WTC11 (cell line): ENCODE measurements around the gene PLPP4.

Experiments
- CBFB ChIP-seq: sonication (generic); formaldehyde crosslinking; IDR thresholded peaks from 2 replicates; pipeline ENCODE4 v1.8.1; 2022; ENCODE audit warnings: mild to moderate bottlenecking, low read depth, missing genetic modification reagents
- CREM ChIP-seq: sonication (generic); formaldehyde crosslinking; IDR thresholded peaks from 2 replicates; pipeline ENCODE4 v1.8.1; 2022; ENCODE audit warnings: mild to moderate bottlenecking, missing genetic modification reagents, moderate library complexity
- ESRRA ChIP-seq: sonication (generic); formaldehyde crosslinking; IDR thresholded peaks from 2 replicates; pipeline ENCODE4 v1.8.1; 2022; ENCODE audit warnings: mild to moderate bottlenecking, missing genetic modification reagents, borderline replicate concordance
- SMAD3 ChIP-seq: sonication (generic); formaldehyde crosslinking; IDR thresholded peaks from 2 replicates; pipeline ENCODE4 v1.8.0; 2022; ENCODE audit warnings: missing genetic modification reagents, mild to moderate bottlenecking, borderline replicate concordance
- TEAD4 ChIP-seq: sonication (generic); formaldehyde crosslinking; IDR thresholded peaks from 2 replicates; pipeline ENCODE4 v1.8.0; 2022; ENCODE audit warnings: mild to moderate bottlenecking, missing genetic modification reagents
- ZNF121 ChIP-seq: sonication (generic); formaldehyde crosslinking; IDR thresholded peaks from 2 replicates; pipeline ENCODE4 v1.8.0; 2023; ENCODE audit warnings: missing genetic modification reagents
- ZNF317 ChIP-seq: sonication (generic); formaldehyde crosslinking; IDR thresholded peaks from 2 replicates; pipeline ENCODE4 v1.8.1; 2023; ENCODE audit warnings: low read depth, mild to moderate bottlenecking, moderate library complexity, missing genetic modification reagents, borderline replicate concordance
- ZNF416 ChIP-seq: fragments of 250-450 bp; sonication (Bioruptor Pico); IDR thresholded peaks from 2 replicates; pipeline ENCODE4 v1.9.0; 2021; ENCODE audit warnings: mild to moderate bottlenecking, inconsistent platforms
- TF ChIP-seq, protein P1 (sequence below): fragments of 200-600 bp; IDR thresholded peaks from 2 replicates; pipeline ENCODE4 v1.8.0; 2022; ENCODE audit warnings: antibody characterized with exemption
- TF ChIP-seq, protein P2 (sequence below): sonication (generic); formaldehyde crosslinking; IDR thresholded peaks from 2 replicates; pipeline ENCODE4 v1.8.0; 2023; ENCODE audit warnings: missing genetic modification reagents
- TF ChIP-seq, protein P3 (sequence below): sonication (generic); formaldehyde crosslinking; IDR thresholded peaks from 2 replicates; pipeline ENCODE4 v1.8.0; 2022; ENCODE audit warnings: mild to moderate bottlenecking, missing genetic modification reagents
- TF ChIP-seq, protein P4 (sequence below): sonication (generic); formaldehyde crosslinking; IDR thresholded peaks from 2 replicates; pipeline ENCODE4 v1.8.1; 2022; ENCODE audit warnings: low read depth, missing genetic modification reagents, borderline replicate concordance
- TF ChIP-seq, protein P5 (sequence below): sonication (generic); formaldehyde crosslinking; IDR thresholded peaks from 2 replicates; pipeline ENCODE4 v1.8.0; 2022; ENCODE audit warnings: mild to moderate bottlenecking, missing genetic modification reagents

DNA sequence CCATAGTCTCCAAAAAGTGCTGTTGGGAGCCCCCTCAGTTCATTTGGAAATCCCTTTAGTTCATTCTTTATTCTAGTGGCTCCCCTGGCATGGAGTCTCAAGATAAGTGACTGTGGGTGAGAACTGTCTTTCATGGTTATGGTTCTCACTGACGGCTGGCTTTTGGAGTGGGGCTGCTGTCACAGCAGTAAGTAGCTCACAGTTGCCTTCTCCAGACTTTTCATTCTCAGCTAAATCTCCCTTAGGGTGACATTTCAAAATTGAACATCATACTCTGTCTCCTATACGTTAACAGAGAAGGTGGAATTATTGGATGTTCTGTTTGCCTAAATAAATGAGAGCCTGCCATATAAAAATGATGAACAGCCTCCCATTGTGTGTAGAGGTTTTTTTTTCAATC, 58.7 kb downstream of the PLPP4 start:
- TF ChIP-seq, protein P1, sequence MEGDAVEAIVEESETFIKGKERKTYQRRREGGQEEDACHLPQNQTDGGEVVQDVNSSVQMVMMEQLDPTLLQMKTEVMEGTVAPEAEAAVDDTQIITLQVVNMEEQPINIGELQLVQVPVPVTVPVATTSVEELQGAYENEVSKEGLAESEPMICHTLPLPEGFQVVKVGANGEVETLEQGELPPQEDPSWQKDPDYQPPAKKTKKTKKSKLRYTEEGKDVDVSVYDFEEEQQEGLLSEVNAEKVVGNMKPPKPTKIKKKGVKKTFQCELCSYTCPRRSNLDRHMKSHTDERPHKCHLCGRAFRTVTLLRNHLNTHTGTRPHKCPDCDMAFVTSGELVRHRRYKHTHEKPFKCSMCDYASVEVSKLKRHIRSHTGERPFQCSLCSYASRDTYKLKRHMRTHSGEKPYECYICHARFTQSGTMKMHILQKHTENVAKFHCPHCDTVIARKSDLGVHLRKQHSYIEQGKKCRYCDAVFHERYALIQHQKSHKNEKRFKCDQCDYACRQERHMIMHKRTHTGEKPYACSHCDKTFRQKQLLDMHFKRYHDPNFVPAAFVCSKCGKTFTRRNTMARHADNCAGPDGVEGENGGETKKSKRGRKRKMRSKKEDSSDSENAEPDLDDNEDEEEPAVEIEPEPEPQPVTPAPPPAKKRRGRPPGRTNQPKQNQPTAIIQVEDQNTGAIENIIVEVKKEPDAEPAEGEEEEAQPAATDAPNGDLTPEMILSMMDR: no peak
- TF ChIP-seq CREM (CRISPR knock-in tag) (no peak), TEAD4 (CRISPR knock-in tag) (no peak), ZNF317 (CRISPR knock-in tag) (no peak), SMAD3 (CRISPR knock-in tag) (no peak), ESRRA (CRISPR knock-in tag) (no peak), CBFB (CRISPR knock-in tag) (no peak), ZNF416 (CRISPR knock-in tag) (no peak), ZNF121 (CRISPR knock-in tag) (no peak)
- TF ChIP-seq, protein P2, sequence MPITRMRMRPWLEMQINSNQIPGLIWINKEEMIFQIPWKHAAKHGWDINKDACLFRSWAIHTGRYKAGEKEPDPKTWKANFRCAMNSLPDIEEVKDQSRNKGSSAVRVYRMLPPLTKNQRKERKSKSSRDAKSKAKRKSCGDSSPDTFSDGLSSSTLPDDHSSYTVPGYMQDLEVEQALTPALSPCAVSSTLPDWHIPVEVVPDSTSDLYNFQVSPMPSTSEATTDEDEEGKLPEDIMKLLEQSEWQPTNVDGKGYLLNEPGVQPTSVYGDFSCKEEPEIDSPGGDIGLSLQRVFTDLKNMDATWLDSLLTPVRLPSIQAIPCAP (CRISPR knock-in tag): no peak
- TF ChIP-seq, protein P3, sequence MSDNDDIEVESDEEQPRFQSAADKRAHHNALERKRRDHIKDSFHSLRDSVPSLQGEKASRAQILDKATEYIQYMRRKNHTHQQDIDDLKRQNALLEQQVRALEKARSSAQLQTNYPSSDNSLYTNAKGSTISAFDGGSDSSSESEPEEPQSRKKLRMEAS (CRISPR knock-in tag): no peak
- TF ChIP-seq, protein P4, sequence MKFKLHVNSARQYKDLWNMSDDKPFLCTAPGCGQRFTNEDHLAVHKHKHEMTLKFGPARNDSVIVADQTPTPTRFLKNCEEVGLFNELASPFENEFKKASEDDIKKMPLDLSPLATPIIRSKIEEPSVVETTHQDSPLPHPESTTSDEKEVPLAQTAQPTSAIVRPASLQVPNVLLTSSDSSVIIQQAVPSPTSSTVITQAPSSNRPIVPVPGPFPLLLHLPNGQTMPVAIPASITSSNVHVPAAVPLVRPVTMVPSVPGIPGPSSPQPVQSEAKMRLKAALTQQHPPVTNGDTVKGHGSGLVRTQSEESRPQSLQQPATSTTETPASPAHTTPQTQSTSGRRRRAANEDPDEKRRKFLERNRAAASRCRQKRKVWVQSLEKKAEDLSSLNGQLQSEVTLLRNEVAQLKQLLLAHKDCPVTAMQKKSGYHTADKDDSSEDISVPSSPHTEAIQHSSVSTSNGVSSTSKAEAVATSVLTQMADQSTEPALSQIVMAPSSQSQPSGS (CRISPR knock-in tag): no peak
- TF ChIP-seq, protein P5, sequence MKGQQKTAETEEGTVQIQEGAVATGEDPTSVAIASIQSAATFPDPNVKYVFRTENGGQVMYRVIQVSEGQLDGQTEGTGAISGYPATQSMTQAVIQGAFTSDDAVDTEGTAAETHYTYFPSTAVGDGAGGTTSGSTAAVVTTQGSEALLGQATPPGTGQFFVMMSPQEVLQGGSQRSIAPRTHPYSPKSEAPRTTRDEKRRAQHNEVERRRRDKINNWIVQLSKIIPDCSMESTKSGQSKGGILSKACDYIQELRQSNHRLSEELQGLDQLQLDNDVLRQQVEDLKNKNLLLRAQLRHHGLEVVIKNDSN (CRISPR knock-in tag): no peak
